ENCODE measurements around the gene HOXD8. TPM values are rescaled to one million over a fixed set of nuclear protein-coding genes. Genes with fewer than 3 reads are reported as not detected.

The HOXD8 gene
- total RNA-seq, 3 donors from 2014 or later, result 4.9 to 13.8 (median 5.6) TPM

- no peak for TF ChIP-seq CTCF (IDR thresholded peaks at IDR 0.05)
- no peak for ATAC-seq
- intact Hi-C loops (cut with DNase I, micrococcal nuclease), result no loop called here
- no peaks in the 10 kb centered on the region for H3K36me3 ChIP-seq (ENCODE audit: low read depth)
- no peaks in the 10 kb centered on the region for H3K4me1 ChIP-seq (ENCODE audit: low read depth)
- no peak for DNase-seq
- H3K4me3 ChIP-seq, result no peak overlapping the region
- H3K9me3 ChIP-seq, result no peaks in the 10 kb centered on the region
Measured at GRCh38 chr2:176169181-176169580, 39.7 kb downstream of the HOXD8 start.

- DNase-seq (no peak), ATAC-seq (no peak)
- intact Hi-C loops (cut with DNase I, micrococcal nuclease), result no loop called here
- Histone ChIP-seq H3K4me3 (no peak overlapping the region), H3K4me1 (ENCODE audit: low read depth) (peaks cover 5% of the 10 kb centered on the region), H3K36me3 (ENCODE audit: low read depth) (no peaks in the 10 kb centered on the region), H3K9me3 (no peaks in the 10 kb centered on the region)
- TF ChIP-seq CTCF (IDR thresholded peaks at IDR 0.05), result no peak
Measured at GRCh38 chr2:176169711-176170110, 40.2 kb downstream of the HOXD8 start.

GRCh38 chr2:176170602-176171305 lies 41.2 kb downstream of the HOXD8 start:
- no peak overlapping the region for H3K4me3 ChIP-seq
- ATAC-seq, result peak; percentile 19
- intact Hi-C loops (cut with DNase I, micrococcal nuclease), result no loop called here
- H3K4me1 ChIP-seq (ENCODE audit: low read depth), result peaks cover 11% of the 10 kb centered on the region
- H3K9me3 ChIP-seq, result no peaks in the 10 kb centered on the region
- TF ChIP-seq CTCF (IDR thresholded peaks at IDR 0.05), result no peak
- no peaks in the 10 kb centered on the region for H3K36me3 ChIP-seq (ENCODE audit: low read depth)
- DNase-seq, result no peak

- peak in 1 of 3 donors; percentile 32 for DNase-seq
- no peak for TF ChIP-seq CTCF (IDR thresholded peaks at IDR 0.05)
- intact Hi-C loops (cut with DNase I, micrococcal nuclease), result no loop called here
- H3K4me1 ChIP-seq (ENCODE audit: low read depth), result peaks cover 11% of the 10 kb centered on the region
- ATAC-seq, result no peak
- no peaks in the 10 kb centered on the region for H3K36me3 ChIP-seq (ENCODE audit: low read depth)
- H3K9me3 ChIP-seq, result no peaks in the 10 kb centered on the region
- H3K4me3 ChIP-seq, result no peak overlapping the region
Measured at GRCh38 chr2:176171351-176172006, 42.0 kb downstream of the HOXD8 start.

GRCh38 chr2:176172007-176172894 lies 42.7 kb downstream of the HOXD8 start:
- no peak for ATAC-seq
- peaks cover 11% of the 10 kb centered on the region for H3K4me1 ChIP-seq (ENCODE audit: low read depth)
- no peaks in the 10 kb centered on the region for H3K9me3 ChIP-seq
- no peak overlapping the region for H3K4me3 ChIP-seq
- no peak for TF ChIP-seq CTCF (IDR thresholded peaks at IDR 0.05)
- intact Hi-C loops (cut with DNase I, micrococcal nuclease), result no loop called here
- H3K36me3 ChIP-seq (ENCODE audit: low read depth), result no peaks in the 10 kb centered on the region
- no peak for DNase-seq

Data from mucosa of descending colon (tissue), 3 donors.